Upper lobe of left lung (tissue), 4 donors: ENCODE results near the gene SGIP1.

Source experiments
- EP300 ChIP-seq, 4 donors: sonication (generic); formaldehyde crosslinking; IDR thresholded peaks; one replicate each; pipeline ENCODE4 v1.5.1; 2017; ENCODE audit warnings: antibody characterized with exemption in 4 of 4, control low read depth in 2 of 4
- POLR2A ChIP-seq, 4 donors: fragments of 450-650 bp; IDR thresholded peaks; one replicate each; pipeline ENCODE4 v1.5.1; 2016 to 2017; ENCODE audit warnings: antibody characterized with exemption in 4 of 4, mild to moderate bottlenecking in 2 of 4
- TF ChIP-seq, protein P1 (sequence below), 6 experiments: fragments of 450-650 bp in 4 of 6; fragments of 200-600 bp in 2 of 6; sonication (generic) in 2 of 6; IDR thresholded peaks; one replicate each; pipeline ENCODE4 v1.5.1; 2016 to 2019; ENCODE audit warnings: antibody characterized with exemption in 6 of 6

DNA sequence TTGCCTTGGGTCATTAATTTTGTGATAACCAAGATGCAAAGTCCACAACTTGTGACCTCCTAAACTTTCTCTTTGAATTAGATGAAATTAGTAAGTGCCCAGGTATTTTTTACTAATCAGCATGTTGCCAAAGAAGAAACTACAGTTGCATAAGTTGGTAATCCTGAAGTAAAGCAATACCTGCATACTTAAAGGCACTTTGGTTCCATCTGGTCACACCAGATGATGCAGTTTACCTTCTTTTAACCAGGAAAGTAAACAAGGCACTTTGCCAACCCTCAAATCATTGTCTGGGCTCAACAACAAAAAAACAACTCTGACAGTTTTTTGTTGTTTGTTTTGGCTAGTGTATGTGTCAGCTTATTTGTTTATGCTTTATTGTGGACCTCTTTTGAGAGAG, 162.8 kb downstream of the SGIP1 start:
- TF ChIP-seq, protein P1, sequence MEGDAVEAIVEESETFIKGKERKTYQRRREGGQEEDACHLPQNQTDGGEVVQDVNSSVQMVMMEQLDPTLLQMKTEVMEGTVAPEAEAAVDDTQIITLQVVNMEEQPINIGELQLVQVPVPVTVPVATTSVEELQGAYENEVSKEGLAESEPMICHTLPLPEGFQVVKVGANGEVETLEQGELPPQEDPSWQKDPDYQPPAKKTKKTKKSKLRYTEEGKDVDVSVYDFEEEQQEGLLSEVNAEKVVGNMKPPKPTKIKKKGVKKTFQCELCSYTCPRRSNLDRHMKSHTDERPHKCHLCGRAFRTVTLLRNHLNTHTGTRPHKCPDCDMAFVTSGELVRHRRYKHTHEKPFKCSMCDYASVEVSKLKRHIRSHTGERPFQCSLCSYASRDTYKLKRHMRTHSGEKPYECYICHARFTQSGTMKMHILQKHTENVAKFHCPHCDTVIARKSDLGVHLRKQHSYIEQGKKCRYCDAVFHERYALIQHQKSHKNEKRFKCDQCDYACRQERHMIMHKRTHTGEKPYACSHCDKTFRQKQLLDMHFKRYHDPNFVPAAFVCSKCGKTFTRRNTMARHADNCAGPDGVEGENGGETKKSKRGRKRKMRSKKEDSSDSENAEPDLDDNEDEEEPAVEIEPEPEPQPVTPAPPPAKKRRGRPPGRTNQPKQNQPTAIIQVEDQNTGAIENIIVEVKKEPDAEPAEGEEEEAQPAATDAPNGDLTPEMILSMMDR (IDR thresholded peaks at IDR 0.05) = no peak
- TF ChIP-seq POLR2A (IDR thresholded peaks at IDR 0.05) (no peak), EP300 (IDR thresholded peaks at IDR 0.05) (no peak)
